ENCODE results near the gene DENND1B. TPM values are rescaled to one million over a fixed set of nuclear protein-coding genes. Genes with fewer than 3 reads are reported as not detected.

DENND1B gene
- total RNA-seq, 2 donors from 2014 or later, result 12.2 to 17.1 TPM

DNA sequence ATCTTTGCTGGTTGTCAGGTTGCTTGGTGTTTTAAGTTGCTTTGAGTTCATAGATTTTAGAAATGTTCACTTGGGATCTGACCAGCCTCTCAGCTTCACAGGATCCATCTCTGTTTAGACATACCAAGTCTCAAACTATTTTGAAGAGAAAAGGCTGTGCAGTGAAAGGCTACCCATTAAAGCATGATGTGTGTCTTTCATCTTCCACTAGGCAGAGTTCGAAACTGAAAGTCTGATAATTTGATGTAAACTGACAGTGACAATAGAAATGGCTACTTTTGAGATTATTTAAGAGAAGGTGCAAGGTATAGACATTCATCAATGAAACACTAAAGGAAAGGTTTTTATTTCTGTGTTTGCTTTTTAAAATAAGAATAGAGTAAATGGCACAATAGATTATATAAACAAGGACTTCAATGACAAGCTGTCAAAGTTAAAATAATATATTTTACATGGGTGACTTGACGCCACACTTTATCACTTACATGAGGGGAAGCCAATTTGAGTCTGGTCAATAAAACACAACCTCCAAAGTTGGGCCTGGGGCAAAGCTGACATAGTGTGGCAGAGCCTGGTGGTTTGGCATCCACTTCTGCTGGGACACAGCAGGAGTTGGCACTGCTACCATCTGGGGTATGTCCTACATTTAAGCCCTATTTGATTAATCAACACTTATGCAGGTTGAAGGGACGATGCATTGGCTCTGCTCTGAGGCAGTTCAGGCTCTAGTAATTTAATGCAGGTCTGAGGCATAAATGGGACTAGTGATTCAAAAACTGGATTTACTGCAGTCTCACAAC, 309.6 kb downstream of the DENND1B start:
- ATAC-seq (replicated peaks), result no peak
- H3K4me1 Mint-ChIP-seq, result no peaks in the 10 kb centered on the region
- H3K9me3 Mint-ChIP-seq, result no peaks in the 10 kb centered on the region
- no peaks in the 10 kb centered on the region for H3K27me3 Mint-ChIP-seq
- H3K36me3 Mint-ChIP-seq (ENCODE audit: low read depth), result no peaks in the 10 kb centered on the region
- no peak overlapping the region for H3K27ac Mint-ChIP-seq
- no peak overlapping the region for H3K4me3 Mint-ChIP-seq

DNA sequence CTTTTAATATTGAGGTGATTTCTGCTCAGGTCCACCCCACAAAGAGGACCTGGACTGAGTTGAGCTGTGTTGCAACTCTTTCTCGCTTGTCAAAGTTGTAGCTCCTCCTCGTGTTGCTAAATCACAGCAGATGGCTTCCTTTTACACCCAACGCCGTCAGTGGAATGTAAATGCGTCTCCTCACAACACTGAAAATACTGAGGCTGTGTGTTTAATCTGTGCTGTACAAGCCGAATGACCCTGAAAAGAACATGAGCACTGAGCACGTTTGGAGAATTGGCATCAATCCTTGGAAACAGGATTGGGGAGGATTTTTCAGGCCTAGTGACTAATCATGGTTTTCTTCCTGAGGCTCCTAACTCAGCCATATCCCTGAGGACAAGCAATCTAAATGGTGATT, 311.2 kb downstream of the DENND1B start:
- H3K27ac Mint-ChIP-seq, result no peak overlapping the region
- no peaks in the 10 kb centered on the region for H3K27me3 Mint-ChIP-seq
- ATAC-seq (replicated peaks), result no peak
- no peaks in the 10 kb centered on the region for H3K4me1 Mint-ChIP-seq
- no peaks in the 10 kb centered on the region for H3K9me3 Mint-ChIP-seq
- no peaks in the 10 kb centered on the region for H3K36me3 Mint-ChIP-seq (ENCODE audit: low read depth)
- H3K4me3 Mint-ChIP-seq, result no peak overlapping the region

DNA sequence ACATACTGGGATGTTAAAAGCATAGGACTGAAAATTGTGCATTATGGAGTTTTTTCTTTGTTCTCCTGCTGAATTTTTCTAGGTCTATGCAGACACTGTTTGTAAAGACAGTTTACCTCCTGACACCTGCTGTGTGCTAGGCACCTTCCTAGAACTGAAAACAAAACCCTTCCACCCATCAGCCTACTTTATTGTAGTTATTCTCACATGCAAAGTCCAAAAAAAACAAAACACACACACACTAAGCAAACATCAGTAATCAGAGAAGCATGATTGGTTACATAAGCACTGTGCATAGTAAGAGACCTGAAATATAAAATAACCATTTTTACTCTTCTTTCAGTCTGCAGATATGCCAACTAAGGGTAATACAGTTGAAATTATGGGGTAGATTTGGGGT, 312.1 kb downstream of the DENND1B start:
- no peaks in the 10 kb centered on the region for H3K27me3 Mint-ChIP-seq
- no peaks in the 10 kb centered on the region for H3K36me3 Mint-ChIP-seq (ENCODE audit: low read depth)
- H3K4me1 Mint-ChIP-seq, result no peaks in the 10 kb centered on the region
- H3K9me3 Mint-ChIP-seq, result no peaks in the 10 kb centered on the region
- H3K27ac Mint-ChIP-seq, result no peak overlapping the region
- no peak for ATAC-seq (replicated peaks)
- no peak overlapping the region for H3K4me3 Mint-ChIP-seq

- Mint-ChIP-seq H3K4me1 (no peaks in the 10 kb centered on the region), H3K9me3 (no peaks in the 10 kb centered on the region), H3K27ac (no peak overlapping the region), H3K27me3 (no peaks in the 10 kb centered on the region), H3K4me3 (no peak overlapping the region), H3K36me3 (ENCODE audit: low read depth) (no peaks in the 10 kb centered on the region)
- ATAC-seq (replicated peaks), result no peak
Measured at GRCh38 chr1:197462539-197462938, 312.7 kb downstream of the DENND1B start.

Other genes starting within 250 kb of the DENND1B start
- gene C1orf53, start 127.2 kb upstream of the DENND1B start, total RNA-seq, result under 1 TPM; 0.50 to 0.78 TPM
- not detected for gene LHX9, start 141.9 kb upstream of the DENND1B start, total RNA-seq